ENCODE data around the gene WNT7A.

GRCh38 chr3:13854492-13854891 lies 25.4 kb downstream of the WNT7A start:
- TF ChIP-seq CTCF (IDR thresholded peaks at IDR 0.05 in 2 of 3, conservative IDR thresholded peaks at IDR 0.05 in 1 of 3; ENCODE audit: borderline replicate concordance in 1 of 3, insufficient read depth in 1 of 3, low read depth in 2 of 3, low read length in 2 of 3), result no peak
- no peak for TF ChIP-seq POLR2A (IDR thresholded peaks at IDR 0.05; ENCODE audit: borderline replicate concordance, extremely low read depth, insufficient read depth, insufficient read length)
- TF ChIP-seq POLR2AphosphoS5 (IDR thresholded peaks at IDR 0.05; ENCODE audit: low read depth, low read length), result no peak
- no peak for TF ChIP-seq JUND (IDR thresholded peaks at IDR 0.05)
- no peak for TF ChIP-seq SIN3A (IDR thresholded peaks at IDR 0.05; ENCODE audit: low read depth)
- TF ChIP-seq ATF3 (IDR thresholded peaks at IDR 0.05), result no peak
- TF ChIP-seq EZH2phosphoT487 (IDR thresholded peaks at IDR 0.05; ENCODE audit: borderline replicate concordance), result no peak
- no peak for TF ChIP-seq YY1 (IDR thresholded peaks at IDR 0.05; ENCODE audit: extremely low read depth, insufficient replicate concordance, low read depth, low read length)
